Smooth muscle cell (in vitro differentiated cells): ENCODE data around the gene PFN3. TPM values are rescaled to one million over a fixed set of nuclear protein-coding genes. Genes with fewer than 3 reads are reported as not detected.

ENCODE experiments used
- DNase-seq: peaks from one replicate; lab custom pipeline; 2025; ENCODE audit not compliant: unreplicated experiment; lab: John Stamatoyannopoulos, UW
- H2AFZ ChIP-seq: fragments of 200-600 bp; sonication (generic); 2 replicates; pipeline ENCODE4 v1.6.0; 2016; ENCODE audit warnings: antibody characterized with exemption, low read depth, mild to moderate bottlenecking
- H3F3A ChIP-seq: fragments of 200-600 bp; sonication (generic); 2 replicates; pipeline ENCODE4 v1.6.0; 2017; ENCODE audit warnings: antibody characterized with exemption, low read depth
- H3K27ac ChIP-seq: fragments of 200-600 bp; sonication (generic); 2 replicates; pipeline ENCODE4 v1.5.1; 2016; ENCODE audit warnings: low read depth, mild to moderate bottlenecking
- H3K27me3 ChIP-seq: fragments of 200-600 bp; sonication (generic); 2 replicates; pipeline ENCODE4 v1.6.1; 2016; ENCODE audit warnings: low read depth, mild to moderate bottlenecking
- H3K36me3 ChIP-seq: fragments of 200-600 bp; sonication (generic); 2 replicates; pipeline ENCODE4 v1.5.1; 2016; ENCODE audit warnings: low read depth
- H3K4me1 ChIP-seq: fragments of 200-600 bp; sonication (generic); 2 replicates; pipeline ENCODE4 v1.5.1; 2016; ENCODE audit warnings: low read depth
- H3K4me2 ChIP-seq: fragments of 200-600 bp; sonication (generic); 2 replicates; pipeline ENCODE4 v1.6.0; 2016; ENCODE audit warnings: mild to moderate bottlenecking
- H3K4me3 ChIP-seq: fragments of 200-600 bp; sonication (generic); 2 replicates; pipeline ENCODE4 v1.5.1; 2016; ENCODE audit warnings: mild to moderate bottlenecking
- H3K79me2 ChIP-seq: fragments of 200-600 bp; sonication (generic); 2 replicates; pipeline ENCODE4 v1.6.0; 2016; ENCODE audit warnings: low read depth, mild to moderate bottlenecking
- H3K9ac ChIP-seq: fragments of 200-600 bp; sonication (generic); 2 replicates; pipeline ENCODE4 v1.6.0; 2016; ENCODE audit warnings: low read depth
- H3K9me3 ChIP-seq: fragments of 200-600 bp; sonication (generic); replicated peaks from 2 replicates; pipeline ENCODE4 v1.5.1; 2016; ENCODE audit warnings: low read depth
- H4K20me1 ChIP-seq: fragments of 200-600 bp; sonication (generic); 2 replicates; pipeline ENCODE4 v1.6.0; 2016; ENCODE audit warnings: low read depth
- WGBS: methylation state at CpG from one replicate; pipeline ENCODE4 v1.1.7; 2016; ENCODE audit warnings: low lambda C conversion rate; 5-methylcytosine and 5-hydroxymethylcytosine counted together
- polyA plus RNA-seq: library from polyadenylated mRNA; unstranded; fragments of >200 nt; fragmentation: Nextera tagmentation; extraction: Ambion mirVana; gene quantifications from 2 replicates; pipeline ENCODE4 v1.2.1, GENCODE V29; 2016
- total RNA-seq: library from RNA; depleted of rRNA; stranded (reverse); fragments of >200 nt; gene quantifications from 2 replicates; pipeline ENCODE4 v1.2.3, GENCODE V29; 2014
- TF ChIP-seq, protein P1 (sequence below): fragments of 200-600 bp; sonication (generic); IDR thresholded peaks from 2 replicates; pipeline ENCODE4 v1.5.1; 2017; ENCODE audit warnings: borderline replicate concordance, mild to moderate bottlenecking, antibody characterized with exemption; ENCODE audit not compliant: insufficient read depth, poor library complexity, severe bottlenecking

The PFN3 gene
- total and polyA plus RNA-seq, 2 experiments from 2014 or later: not detected

DNA sequence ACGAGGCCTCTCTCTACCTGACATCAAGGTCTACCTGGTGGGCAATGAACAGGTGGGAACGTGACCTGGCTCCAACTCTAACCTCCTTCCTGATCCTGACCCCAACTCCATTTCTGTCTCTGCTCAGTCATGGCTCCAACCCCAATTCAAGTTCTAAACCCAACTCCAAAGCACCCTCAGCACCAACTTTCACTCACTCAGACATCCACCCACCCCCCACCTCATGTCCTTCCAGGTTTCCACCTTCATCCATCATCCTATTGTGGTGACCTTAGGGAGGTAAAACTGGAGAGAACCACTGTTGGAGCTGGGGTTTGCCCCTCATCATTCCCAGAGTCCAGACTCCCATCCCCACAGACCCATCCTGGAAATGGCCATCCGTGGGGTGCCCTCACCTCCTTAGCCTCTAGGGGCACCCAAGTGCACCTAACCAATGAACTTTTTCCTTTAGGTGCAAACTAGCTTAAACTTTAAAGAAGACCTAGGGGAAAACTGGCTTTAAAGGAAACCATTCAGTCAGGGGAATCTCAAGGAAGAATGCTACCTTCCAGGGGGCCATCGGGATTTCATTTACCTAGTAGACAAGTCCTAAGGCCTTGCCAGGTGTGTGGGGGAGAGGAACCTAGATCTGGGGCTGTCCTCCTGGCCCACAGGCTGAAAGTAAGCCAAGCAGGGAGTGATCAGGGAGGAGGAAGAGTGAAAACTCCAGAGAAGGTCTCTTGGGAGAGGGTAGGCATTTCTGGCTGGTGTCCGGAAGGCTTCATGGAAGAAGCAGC, 31.4 kb downstream of the PFN3 start:
- TF ChIP-seq, protein P1, sequence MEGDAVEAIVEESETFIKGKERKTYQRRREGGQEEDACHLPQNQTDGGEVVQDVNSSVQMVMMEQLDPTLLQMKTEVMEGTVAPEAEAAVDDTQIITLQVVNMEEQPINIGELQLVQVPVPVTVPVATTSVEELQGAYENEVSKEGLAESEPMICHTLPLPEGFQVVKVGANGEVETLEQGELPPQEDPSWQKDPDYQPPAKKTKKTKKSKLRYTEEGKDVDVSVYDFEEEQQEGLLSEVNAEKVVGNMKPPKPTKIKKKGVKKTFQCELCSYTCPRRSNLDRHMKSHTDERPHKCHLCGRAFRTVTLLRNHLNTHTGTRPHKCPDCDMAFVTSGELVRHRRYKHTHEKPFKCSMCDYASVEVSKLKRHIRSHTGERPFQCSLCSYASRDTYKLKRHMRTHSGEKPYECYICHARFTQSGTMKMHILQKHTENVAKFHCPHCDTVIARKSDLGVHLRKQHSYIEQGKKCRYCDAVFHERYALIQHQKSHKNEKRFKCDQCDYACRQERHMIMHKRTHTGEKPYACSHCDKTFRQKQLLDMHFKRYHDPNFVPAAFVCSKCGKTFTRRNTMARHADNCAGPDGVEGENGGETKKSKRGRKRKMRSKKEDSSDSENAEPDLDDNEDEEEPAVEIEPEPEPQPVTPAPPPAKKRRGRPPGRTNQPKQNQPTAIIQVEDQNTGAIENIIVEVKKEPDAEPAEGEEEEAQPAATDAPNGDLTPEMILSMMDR: peak; percentile 58
- no peak overlapping the region for H3K4me2 ChIP-seq
- H3K27me3 ChIP-seq: no peaks in the 10 kb centered on the region
- H3K79me2 ChIP-seq: no peaks in the 10 kb centered on the region
- no peak overlapping the region for H3K9ac ChIP-seq
- WGBS: 72% methylated on average over 5 of the region's 5 CpGs
- peaks cover 14% of the 10 kb centered on the region for H3K4me1 ChIP-seq
- H3F3A ChIP-seq: peaks cover 7% of the 10 kb centered on the region
- no peaks in the 10 kb centered on the region for H4K20me1 ChIP-seq
- H3K9me3 ChIP-seq: no peaks in the 10 kb centered on the region
- no peaks in the 10 kb centered on the region for H3K36me3 ChIP-seq
- no peak overlapping the region for H3K4me3 ChIP-seq
- DNase-seq: no peak
- no peak overlapping the region for H2AFZ ChIP-seq
- H3K27ac ChIP-seq: no peak overlapping the region

DNA sequence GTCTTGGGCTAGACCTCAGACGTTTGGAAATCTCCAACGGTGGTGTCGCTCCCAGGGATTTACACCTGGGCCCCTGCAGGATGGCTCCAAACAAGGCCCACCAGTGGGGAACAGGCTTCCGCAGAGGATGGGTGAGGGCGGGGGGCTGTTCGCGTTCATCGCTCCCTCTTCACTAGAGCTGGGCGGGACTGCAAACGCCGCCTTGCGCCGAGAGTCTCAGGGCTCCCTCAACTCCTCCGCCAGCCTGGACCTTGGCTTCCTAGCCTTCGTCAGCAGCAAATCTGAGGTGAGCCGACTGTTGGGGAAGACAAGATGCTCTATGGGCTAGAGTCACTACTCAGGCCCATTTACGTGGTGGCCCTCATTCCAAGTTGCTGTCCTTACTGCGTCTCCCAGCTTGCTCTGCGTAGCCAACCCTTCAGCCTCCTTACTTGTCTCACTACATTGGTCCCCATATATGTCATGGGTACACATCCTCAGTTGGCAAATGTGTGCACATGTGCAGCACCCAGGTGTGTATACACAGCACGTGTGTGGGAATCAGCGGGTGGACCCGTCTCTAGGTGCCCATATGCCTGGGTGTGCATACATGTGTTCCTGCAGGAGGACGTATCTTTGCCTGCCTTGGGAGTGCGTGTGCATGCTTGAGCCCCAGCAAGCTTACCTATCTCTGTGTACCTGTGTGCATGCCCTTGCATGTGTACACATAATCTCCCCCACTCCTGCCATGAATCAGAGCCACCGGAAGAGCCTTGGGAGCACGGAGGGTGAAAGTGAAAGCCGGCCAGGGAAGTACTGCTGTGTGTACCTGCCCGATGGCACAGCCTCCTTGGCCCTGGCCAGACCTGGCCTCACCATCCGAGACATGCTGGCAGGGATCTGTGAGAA, 32.2 kb downstream of the PFN3 start:
- no peak overlapping the region for H3K4me2 ChIP-seq
- H3K4me1 ChIP-seq: peaks cover 19% of the 10 kb centered on the region
- 88% methylated on average over 29 of the region's 29 CpGs for WGBS

DNA sequence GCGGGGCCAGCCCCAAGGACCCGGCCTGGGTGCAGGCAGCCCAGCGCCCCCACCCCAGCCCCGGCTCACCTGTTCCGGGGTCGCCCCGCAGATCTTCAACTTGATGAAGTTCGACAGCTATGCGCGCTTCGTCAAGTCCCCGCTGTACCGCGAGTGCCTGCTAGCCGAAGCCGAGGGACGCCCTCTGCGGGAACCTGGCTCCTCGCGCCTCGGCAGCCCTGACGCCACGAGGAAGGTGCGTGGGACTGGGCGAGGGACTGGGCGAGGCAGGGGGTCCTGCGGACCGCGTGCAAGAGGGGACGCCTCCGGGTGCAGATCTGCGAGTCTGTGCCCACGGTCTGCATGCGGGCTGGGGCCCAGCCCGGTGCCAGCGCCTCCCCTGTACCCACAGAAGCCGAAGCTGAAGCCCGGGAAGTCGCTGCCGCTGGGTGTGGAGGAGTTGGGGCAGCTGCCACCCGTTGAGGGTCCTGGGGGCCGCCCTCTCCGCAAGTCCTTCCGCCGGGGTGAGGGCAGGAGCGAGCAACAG, 33.1 kb downstream of the PFN3 start:
- no peak for DNase-seq
- TF ChIP-seq, protein P1: no peak
- Histone ChIP-seq H3K4me1 (peaks cover 24% of the 10 kb centered on the region), H3K27me3 (no peaks in the 10 kb centered on the region), H3K9ac (no peak overlapping the region), H3K36me3 (no peaks in the 10 kb centered on the region), H3K4me3 (peak overlapping the region; percentile 65), H2AFZ (peak overlapping the region; percentile 99), H4K20me1 (no peaks in the 10 kb centered on the region), H3K9me3 (no peaks in the 10 kb centered on the region), H3K79me2 (no peaks in the 10 kb centered on the region), H3K27ac (no peak overlapping the region), H3F3A (peaks cover 7% of the 10 kb centered on the region), H3K4me2 (peak overlapping the region; percentile 95)
- WGBS: 29% methylated on average over 39 of the region's 46 CpGs

More for the DNA sequence above, 32.2 kb downstream of the PFN3 start:
- Histone ChIP-seq H3F3A (peaks cover 7% of the 10 kb centered on the region), H4K20me1 (no peaks in the 10 kb centered on the region), H3K9ac (no peak overlapping the region), H3K79me2 (no peaks in the 10 kb centered on the region), H3K9me3 (no peaks in the 10 kb centered on the region), H3K27me3 (no peaks in the 10 kb centered on the region), H3K4me3 (no peak overlapping the region), H3K36me3 (no peaks in the 10 kb centered on the region), H3K27ac (no peak overlapping the region), H2AFZ (no peak overlapping the region)
- no peak for DNase-seq
- TF ChIP-seq, protein P1: no peak
